GM12874 (cell line): ENCODE data around the gene GAB3.

Experiments used
- CTCF ChIP-seq: IDR thresholded peaks from 2 replicates; pipeline ENCODE4 v1.5.1; 2011; ENCODE audit warnings: low read depth, mild to moderate bottlenecking, control low read depth, low read length, moderate library complexity; ENCODE audit not compliant: insufficient read depth

GAB3 gene

GRCh38 chrX:154652311-154653047 lies 98.4 kb downstream of the GAB3 start:
- no peak for TF ChIP-seq CTCF

- TF ChIP-seq CTCF, result no peak
Measured at GRCh38 chrX:154650221-154650510, 100.7 kb downstream of the GAB3 start.

- no peak for TF ChIP-seq CTCF
Measured at GRCh38 chrX:154649503-154650220, 101.2 kb downstream of the GAB3 start.

GRCh38 chrX:154648931-154649330 lies 101.9 kb downstream of the GAB3 start:
- no peak for TF ChIP-seq CTCF
